Measurements from ENCODE around the gene C2.

The C2 gene

GRCh38 chr6:31966997-31967925, 39.7 kb downstream of the C2 start:
- no peak for TF ChIP-seq RARB (CRISPR knock-in tag; IDR thresholded peaks at IDR 0.05)
- no peak for TF ChIP-seq ZNF70 (CRISPR knock-in tag; IDR thresholded peaks at IDR 0.05)
- no peak for TF ChIP-seq CSDC2 (CRISPR knock-in tag; IDR thresholded peaks at IDR 0.05)
- TF ChIP-seq OSR1 (CRISPR knock-in tag; IDR thresholded peaks at IDR 0.05): no peak
- TF ChIP-seq CSRNP3 (CRISPR knock-in tag; IDR thresholded peaks at IDR 0.05): no peak
- TF ChIP-seq ESRRG (CRISPR knock-in tag; IDR thresholded peaks at IDR 0.05): no peak
- no peak for TF ChIP-seq CREB5 (CRISPR knock-in tag; IDR thresholded peaks at IDR 0.05; ENCODE audit: low read depth)
- no peak for TF ChIP-seq TCF4 (CRISPR knock-in tag; IDR thresholded peaks at IDR 0.05; ENCODE audit: borderline replicate concordance)
- TF ChIP-seq ZNF8 (CRISPR knock-in tag; IDR thresholded peaks at IDR 0.05): no peak
- no peak for TF ChIP-seq ZFP3 (CRISPR knock-in tag; IDR thresholded peaks at IDR 0.05)
- no peak for TF ChIP-seq POU6F1 (CRISPR knock-in tag; IDR thresholded peaks at IDR 0.05; ENCODE audit: borderline replicate concordance, low read depth)
- ATAC-seq: no peak

GRCh38 chr6:31967926-31968320, 40.4 kb downstream of the C2 start:
- no peak for ATAC-seq
- no peak for TF ChIP-seq ZNF8 (CRISPR knock-in tag; IDR thresholded peaks at IDR 0.05)
- TF ChIP-seq GLIS3 (CRISPR knock-in tag; IDR thresholded peaks at IDR 0.05): no peak
- TF ChIP-seq PPARA (CRISPR knock-in tag; IDR thresholded peaks at IDR 0.05; ENCODE audit: borderline replicate concordance): no peak
- TF ChIP-seq BACH2 (CRISPR knock-in tag; IDR thresholded peaks at IDR 0.05; ENCODE audit: borderline replicate concordance): no peak
- TF ChIP-seq SNAI2 (CRISPR knock-in tag; IDR thresholded peaks at IDR 0.05): no peak
- TF ChIP-seq ZNF70 (CRISPR knock-in tag; IDR thresholded peaks at IDR 0.05): no peak
- TF ChIP-seq ZC3H10 (CRISPR knock-in tag; IDR thresholded peaks at IDR 0.05): no peak
- no peak for TF ChIP-seq RARB (CRISPR knock-in tag; IDR thresholded peaks at IDR 0.05)
- TF ChIP-seq CSRNP3 (CRISPR knock-in tag; IDR thresholded peaks at IDR 0.05): no peak
- no peak for TF ChIP-seq TCF4 (CRISPR knock-in tag; IDR thresholded peaks at IDR 0.05; ENCODE audit: borderline replicate concordance)
- no peak for TF ChIP-seq OSR1 (CRISPR knock-in tag; IDR thresholded peaks at IDR 0.05)
- no peak for TF ChIP-seq TOX (CRISPR knock-in tag; IDR thresholded peaks at IDR 0.05; ENCODE audit: borderline replicate concordance)
- TF ChIP-seq ARNTL (CRISPR knock-in tag; IDR thresholded peaks at IDR 0.05; ENCODE audit: borderline replicate concordance, low read depth): no peak
- no peak for TF ChIP-seq ESRRG (CRISPR knock-in tag; IDR thresholded peaks at IDR 0.05)
- TF ChIP-seq CSDC2 (CRISPR knock-in tag; IDR thresholded peaks at IDR 0.05): no peak

- no peak for ATAC-seq
- TF ChIP-seq PPARA (CRISPR knock-in tag; IDR thresholded peaks at IDR 0.05; ENCODE audit: borderline replicate concordance) (no peak), ARNTL (CRISPR knock-in tag; IDR thresholded peaks at IDR 0.05; ENCODE audit: borderline replicate concordance, low read depth) (no peak), CREB5 (CRISPR knock-in tag; IDR thresholded peaks at IDR 0.05; ENCODE audit: low read depth) (no peak), ZC3H10 (CRISPR knock-in tag; IDR thresholded peaks at IDR 0.05) (no peak), GLIS3 (CRISPR knock-in tag; IDR thresholded peaks at IDR 0.05) (no peak), ESRRG (CRISPR knock-in tag; IDR thresholded peaks at IDR 0.05) (no peak), TSHZ2 (CRISPR knock-in tag; IDR thresholded peaks at IDR 0.05) (no peak), ZFP30 (CRISPR knock-in tag; IDR thresholded peaks at IDR 0.05) (no peak), ZNF565 (CRISPR knock-in tag; conservative IDR thresholded peaks at IDR 0.05; ENCODE audit: low read depth) (no peak), TCF4 (CRISPR knock-in tag; IDR thresholded peaks at IDR 0.05; ENCODE audit: borderline replicate concordance) (no peak), OSR1 (CRISPR knock-in tag; IDR thresholded peaks at IDR 0.05) (no peak), ISL1 (CRISPR knock-in tag; IDR thresholded peaks at IDR 0.05) (no peak), BACH2 (CRISPR knock-in tag; IDR thresholded peaks at IDR 0.05; ENCODE audit: borderline replicate concordance) (no peak), ZFP3 (CRISPR knock-in tag; IDR thresholded peaks at IDR 0.05) (no peak), ZNF8 (CRISPR knock-in tag; IDR thresholded peaks at IDR 0.05) (no peak), CSRNP3 (CRISPR knock-in tag; IDR thresholded peaks at IDR 0.05) (no peak), RARB (CRISPR knock-in tag; IDR thresholded peaks at IDR 0.05) (no peak), SNAI2 (CRISPR knock-in tag; IDR thresholded peaks at IDR 0.05) (no peak)
These were observed 40.8 kb downstream of the C2 start for GRCh38 chr6:31968326-31968725.

All from SK-N-SH treated with all-trans-retinoic acid at 6 μM for 48 hours (cell line).